MCF 10A (cell line): ENCODE measurements around the gene XXYLT1. TPM values are rescaled to one million over a fixed set of nuclear protein-coding genes. Genes with fewer than 3 reads are reported as not detected.
"Not testable (repeated sequence)": the region's sequence is repeated elsewhere in the genome, so short reads cannot be mapped to it uniquely, and the experiment has no call there.

Source experiments
- BruUV-seq: library from RNA; stranded (reverse); fragments of 400-500 nt; replicated peaks from 2 replicates; lab custom pipeline; 2021; lab: Mats Ljungman, UMichigan
- CTCF ChIA-PET: fragments of 300-600 bp; sonication (Branson Sonifier 250); formaldehyde crosslinking; extraction: SDS; loops from one replicate; lab custom pipeline; 2021; ENCODE audit warnings: antibody characterized with exemption, inconsistent platforms; lab: Yijun Ruan, JAX
- POLR2A ChIA-PET: fragments of 300-600, 350-650 bp; sonication (Branson Sonifier 250); formaldehyde crosslinking; extraction: SDS; loops from one replicate; lab custom pipeline; 2020; ENCODE audit warnings: antibody characterized with exemption, inconsistent platforms; lab: Yijun Ruan, JAX
- DNase-seq: peaks from one replicate; pipeline ENCODE4 v3.0.0-alpha.2; 2018; ENCODE audit not compliant: unreplicated experiment
- H3K27ac Mint-ChIP-seq: one replicate; pipeline ENCODE4 v1.8.0; 2022; ENCODE audit warnings: mild to moderate bottlenecking, low read depth, mixed read lengths; ENCODE audit not compliant: unreplicated experiment
- H3K27me3 Mint-ChIP-seq: one replicate; pipeline ENCODE4 v1.8.0; 2022; ENCODE audit warnings: mixed read lengths; ENCODE audit not compliant: insufficient read depth, unreplicated experiment
- H3K36me3 Mint-ChIP-seq: one replicate; pipeline ENCODE4 v1.8.0; 2022; ENCODE audit warnings: mild to moderate bottlenecking, moderate library complexity, mixed read lengths; ENCODE audit not compliant: insufficient read depth, unreplicated experiment
- H3K4me1 Mint-ChIP-seq: one replicate; pipeline ENCODE4 v1.8.0; 2022; ENCODE audit warnings: mixed read lengths; ENCODE audit not compliant: insufficient read depth, unreplicated experiment
- H3K4me3 Mint-ChIP-seq: one replicate; pipeline ENCODE4 v1.8.0; 2022; ENCODE audit warnings: mild to moderate bottlenecking, moderate library complexity, mixed read lengths; ENCODE audit not compliant: unreplicated experiment
- H3K9me3 Mint-ChIP-seq: one replicate; pipeline ENCODE4 v1.8.0; 2022; ENCODE audit warnings: mixed read lengths; ENCODE audit not compliant: unreplicated experiment
- intact Hi-C: fragments of 100-400 bp; cut with micrococcal nuclease; formaldehyde crosslinking; loops from 2 replicates; pipeline ENCODE4 v1.14.1; 2022
- total RNA-seq: library from RNA; stranded (reverse); gene quantifications from 2 replicates; pipeline ENCODE4 v1.2.3, GENCODE V29; 2022
- TF ChIP-seq, protein P1 (sequence below): fragments of 200-600 bp; IDR thresholded peaks from one replicate; pipeline ENCODE4 v1.8.0; 2022; ENCODE audit warnings: antibody characterized with exemption, mild to moderate bottlenecking; ENCODE audit not compliant: unreplicated experiment

XXYLT1 gene
- total RNA-seq, 1 experiment from 2014 or later = 10.0 TPM

DNA sequence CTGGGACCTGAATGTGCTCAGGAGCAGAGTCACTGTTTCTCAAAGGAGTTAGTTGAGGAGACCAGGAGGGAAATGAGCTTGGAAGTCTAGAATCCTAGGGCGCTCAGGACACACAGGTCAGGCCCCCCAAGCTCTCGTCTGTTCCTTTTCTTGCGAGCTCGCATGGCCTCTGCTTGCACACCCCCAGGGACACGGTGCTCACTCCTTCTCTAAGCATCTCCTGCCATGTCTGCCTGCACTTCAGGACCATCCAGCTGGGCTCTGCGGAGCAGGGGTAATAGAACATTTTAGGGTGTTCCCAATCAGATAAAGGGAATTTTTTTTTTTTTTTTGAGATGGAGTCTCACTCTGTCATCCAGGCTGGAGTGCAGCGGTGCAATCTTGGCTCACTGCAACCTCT lies 213.2 kb downstream of the XXYLT1 start:
- POLR2A ChIA-PET = no interaction called here
- TF ChIP-seq, protein P1, sequence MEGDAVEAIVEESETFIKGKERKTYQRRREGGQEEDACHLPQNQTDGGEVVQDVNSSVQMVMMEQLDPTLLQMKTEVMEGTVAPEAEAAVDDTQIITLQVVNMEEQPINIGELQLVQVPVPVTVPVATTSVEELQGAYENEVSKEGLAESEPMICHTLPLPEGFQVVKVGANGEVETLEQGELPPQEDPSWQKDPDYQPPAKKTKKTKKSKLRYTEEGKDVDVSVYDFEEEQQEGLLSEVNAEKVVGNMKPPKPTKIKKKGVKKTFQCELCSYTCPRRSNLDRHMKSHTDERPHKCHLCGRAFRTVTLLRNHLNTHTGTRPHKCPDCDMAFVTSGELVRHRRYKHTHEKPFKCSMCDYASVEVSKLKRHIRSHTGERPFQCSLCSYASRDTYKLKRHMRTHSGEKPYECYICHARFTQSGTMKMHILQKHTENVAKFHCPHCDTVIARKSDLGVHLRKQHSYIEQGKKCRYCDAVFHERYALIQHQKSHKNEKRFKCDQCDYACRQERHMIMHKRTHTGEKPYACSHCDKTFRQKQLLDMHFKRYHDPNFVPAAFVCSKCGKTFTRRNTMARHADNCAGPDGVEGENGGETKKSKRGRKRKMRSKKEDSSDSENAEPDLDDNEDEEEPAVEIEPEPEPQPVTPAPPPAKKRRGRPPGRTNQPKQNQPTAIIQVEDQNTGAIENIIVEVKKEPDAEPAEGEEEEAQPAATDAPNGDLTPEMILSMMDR = no peak
- DNase-seq = no peak
- Mint-ChIP-seq H3K27ac (no peak overlapping the region), H3K4me3 (no peak overlapping the region), H3K9me3 (no peaks in the 10 kb centered on the region), H3K4me1 (no peaks in the 10 kb centered on the region), H3K36me3 (no peaks in the 10 kb centered on the region), H3K27me3 (peaks cover 18% of the 10 kb centered on the region)
- CTCF ChIA-PET = no interaction called here
- intact Hi-C loops = no loop called here
- no TSS peak for BruUV-seq

DNA sequence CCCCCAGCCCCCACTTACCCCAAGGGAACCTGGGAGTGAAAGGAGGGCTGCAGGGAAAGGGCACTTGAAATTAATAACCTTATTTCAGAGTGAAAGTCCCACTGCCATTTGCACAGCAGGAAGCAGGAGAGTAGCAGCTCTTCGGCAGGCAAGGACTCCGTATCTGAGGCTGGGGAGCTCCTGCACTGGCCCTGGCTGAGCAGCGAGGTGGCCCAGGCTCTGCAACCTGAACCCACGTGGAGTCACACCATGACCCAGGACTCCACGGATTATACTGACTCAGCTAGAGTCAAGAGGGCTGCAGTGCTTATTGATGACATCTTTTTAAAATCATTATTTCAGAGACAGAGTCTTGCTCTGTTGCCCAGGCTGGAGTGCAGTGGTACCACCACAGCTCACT lies 214.5 kb downstream of the XXYLT1 start:
- Mint-ChIP-seq H3K4me3 (no peak overlapping the region), H3K9me3 (no peaks in the 10 kb centered on the region), H3K4me1 (no peaks in the 10 kb centered on the region), H3K27ac (no peak overlapping the region), H3K27me3 (peaks cover 28% of the 10 kb centered on the region), H3K36me3 (no peaks in the 10 kb centered on the region)
- DNase-seq = no peak
- TF ChIP-seq, protein P1 = no peak
- intact Hi-C loops = no loop called here
- no TSS peak for BruUV-seq
- ChIA-PET CTCF (no interaction called here), POLR2A (no interaction called here)

DNA sequence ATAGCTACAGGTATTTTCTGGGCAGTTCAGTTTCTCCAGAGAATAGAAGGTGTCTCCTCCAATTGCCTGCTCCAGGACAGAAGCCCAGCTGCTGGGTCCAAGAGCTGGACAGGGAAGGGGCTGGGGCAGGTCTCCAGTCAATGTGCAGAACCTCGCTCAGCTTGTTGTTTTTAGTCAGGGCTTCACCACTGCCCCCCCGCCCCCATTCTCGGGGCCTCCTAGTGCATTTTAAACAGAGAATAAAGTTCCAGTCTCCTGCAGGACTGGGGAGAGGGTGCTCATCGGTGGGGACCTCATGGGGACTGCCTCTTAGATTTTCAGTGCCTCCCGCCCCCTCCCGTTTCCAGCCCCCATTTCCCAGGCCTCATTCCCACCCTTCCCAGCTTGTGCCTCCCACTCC lies 216.6 kb downstream of the XXYLT1 start:
- ChIA-PET CTCF (interaction anchor here (0.5 to 0.6 kb wide), 2 partner anchors 9 to 119 kb away, joined by 3 to 4 read pairs; no protein-coding TSS in a partner anchor), POLR2A (no interaction called here)
- H3K27me3 Mint-ChIP-seq = peaks cover 48% of the 10 kb centered on the region
- H3K27ac Mint-ChIP-seq = no peak overlapping the region
- no peak for DNase-seq
- H3K4me3 Mint-ChIP-seq = no peak overlapping the region
- BruUV-seq = no TSS peak
- intact Hi-C loops = no loop called here
- H3K9me3 Mint-ChIP-seq = no peaks in the 10 kb centered on the region
- TF ChIP-seq, protein P1 = no peak
- no peaks in the 10 kb centered on the region for H3K4me1 Mint-ChIP-seq
- H3K36me3 Mint-ChIP-seq = no peaks in the 10 kb centered on the region

DNA sequence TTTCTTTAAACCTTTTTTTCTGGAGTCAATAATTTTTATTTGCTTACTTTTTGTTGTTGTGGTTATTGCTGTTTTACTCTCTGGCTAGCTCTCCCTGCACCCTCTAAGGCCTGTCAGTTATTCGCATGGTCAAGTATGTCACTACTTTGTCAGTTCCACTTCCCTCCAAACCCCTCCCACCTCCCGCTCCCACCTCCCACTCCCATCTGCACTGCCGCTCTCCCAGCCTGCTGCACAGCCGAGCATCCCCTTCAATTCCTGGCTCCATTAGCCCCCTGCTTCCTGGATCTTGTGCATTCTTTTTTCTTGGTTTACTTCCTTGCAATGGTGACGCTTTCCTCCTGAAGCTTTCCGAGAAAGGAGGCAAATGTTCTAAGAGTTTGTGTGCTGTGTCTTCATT lies 218.0 kb downstream of the XXYLT1 start:
- intact Hi-C loops = no loop called here
- no peak for DNase-seq
- ChIA-PET POLR2A (no interaction called here), CTCF (no interaction called here)
- Mint-ChIP-seq H3K4me1 (no peaks in the 10 kb centered on the region), H3K4me3 (no peak overlapping the region), H3K36me3 (no peaks in the 10 kb centered on the region), H3K27me3 (peaks cover 48% of the 10 kb centered on the region), H3K27ac (no peak overlapping the region), H3K9me3 (no peaks in the 10 kb centered on the region)
- TF ChIP-seq, protein P1 = no peak
- BruUV-seq = no TSS peak

DNA sequence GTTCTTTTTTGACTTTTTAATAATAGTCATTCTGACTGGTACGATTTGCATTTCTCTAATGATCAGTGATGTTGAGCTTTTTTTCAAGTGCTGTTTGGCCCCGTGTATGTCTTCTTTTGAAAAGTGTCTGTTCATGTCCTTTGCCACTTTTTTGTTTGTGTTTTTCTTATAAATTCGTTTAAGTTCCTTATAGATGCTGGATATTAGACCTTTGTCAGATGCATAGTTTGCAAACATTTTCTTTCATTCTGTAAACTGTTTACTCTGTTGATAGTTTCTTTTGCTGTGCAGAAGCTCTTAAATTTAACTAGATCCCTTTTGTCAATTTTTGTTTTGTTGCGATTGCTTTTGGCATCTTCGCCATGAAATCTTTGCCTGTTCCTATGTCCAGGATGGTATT lies 220.7 kb downstream of the XXYLT1 start:
- ChIA-PET CTCF (interaction anchor here (0.7 to 1.1 kb wide), 3 partner anchors 21 to 249 kb away, joined by 3 to 4 read pairs (median 3); no protein-coding TSS in a partner anchor), POLR2A (interaction anchor here (0.6 to 1.5 kb wide), 3 partner anchors 11 to 19 kb away, joined by 3 to 4 read pairs (median 3); no protein-coding TSS in a partner anchor)
- H3K4me3 Mint-ChIP-seq, H3K9me3 Mint-ChIP-seq, H3K4me1 Mint-ChIP-seq, intact Hi-C loops, H3K36me3 Mint-ChIP-seq, H3K27ac Mint-ChIP-seq, BruUV-seq, DNase-seq: not testable (repeated sequence)
- peaks cover 41% of the 10 kb centered on the region for H3K27me3 Mint-ChIP-seq
